ENCODE measurements around the gene HBA2. TPM values are rescaled to one million over a fixed set of nuclear protein-coding genes. Genes with fewer than 3 reads are reported as not detected.

Gene HBA2
- total and polyA plus RNA-seq, 9 of the 15 experiments (the other 6 are each of a cell fraction or from before 2014, with no cell fraction given) = 40.4 to 853 (median 286) TPM

DNA sequence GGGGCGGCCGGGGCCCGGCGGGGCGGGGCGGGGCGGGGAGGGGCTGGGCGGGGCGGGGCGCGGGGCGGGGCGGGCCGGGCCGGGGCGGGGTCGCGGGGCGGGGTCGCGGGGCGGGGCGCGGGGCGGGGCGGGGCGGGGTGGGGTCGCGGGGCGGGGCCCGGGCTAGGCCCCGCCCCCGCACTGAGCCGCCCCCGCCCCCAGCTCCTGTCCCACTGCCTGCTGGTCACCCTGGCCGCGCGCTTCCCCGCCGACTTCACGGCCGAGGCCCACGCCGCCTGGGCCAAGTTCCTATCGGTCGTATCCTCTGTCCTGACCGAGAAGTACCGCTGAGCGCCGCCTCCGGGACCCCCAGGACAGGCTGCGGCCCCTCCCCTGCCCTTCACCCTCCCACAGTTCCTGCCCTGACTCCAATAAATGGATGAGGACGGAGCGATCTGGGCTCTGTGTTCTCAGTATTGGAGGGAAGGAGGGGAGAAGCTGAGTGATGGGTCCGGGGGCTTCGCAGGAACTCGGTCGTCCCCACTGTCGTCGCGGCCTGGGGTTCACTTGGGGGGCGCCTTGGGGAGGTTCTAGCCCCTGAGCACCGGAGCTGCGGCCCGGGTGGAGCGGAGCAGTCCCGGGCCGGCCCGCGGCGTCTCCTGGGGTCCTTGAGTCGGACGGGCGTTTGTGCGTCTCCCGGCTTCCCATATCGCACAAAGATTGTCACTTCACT is 7.7 kb upstream of the HBA2 start:
- no peaks in the 10 kb centered on the region for H3K36me3 ChIP-seq (ENCODE audit: control insufficient read depth, insufficient read depth, low read length)
- no peaks in the 10 kb centered on the region for H3K79me2 ChIP-seq (ENCODE audit: control insufficient read depth, insufficient read depth, low read length)
- peaks cover 10 to 72% of the 10 kb centered on the region in 2 experiments; a peak in 4 of 5 replicates for H3K4me1 ChIP-seq (replicated peaks in 1 of 2; ENCODE audit: control insufficient read depth in 2 of 2, insufficient read depth in 2 of 2, low read length in 2 of 2)
- peak overlapping the region; percentile 66; the same call in 2 of the 3 replicates for H3K27ac ChIP-seq (ENCODE audit: extremely low read depth, low read depth, low read length)
- in situ Hi-C loops (cut with MboI) = no loop called here
- peak; percentile 60 for FAIRE-seq
- no TSS peak for BruUV-seq (replicated peaks)
- intact Hi-C loops (cut with micrococcal nuclease) = no loop called here
- 67% methylated on average over 19 of the region's 77 CpGs for WGBS (ENCODE audit: insufficient coverage, low coverage, missing lambda C conversion rate)
- peak overlapping the region; percentile 74; the same call in 1 of the 2 replicates for H2AFZ ChIP-seq (ENCODE audit: low read depth, low read length)
- H3K27me3 ChIP-seq (ENCODE audit: control insufficient read depth in 2 of 2, insufficient read depth in 2 of 2, low read length in 2 of 2) = no peaks in the 10 kb centered on the region
- H3K9me3 ChIP-seq (replicated peaks; ENCODE audit: control insufficient read depth, insufficient read depth, low read depth, low read length) = no peaks in the 10 kb centered on the region
- DNase-seq (ENCODE audit: extremely low read depth in 1 of 4, low spot score in 3 of 4) = peak; percentile 38 to 91 (median 84)
- H3K9me1 ChIP-seq (ENCODE audit: control insufficient read depth, insufficient read depth, low read length) = no peaks in the 10 kb centered on the region
- CTCF ChIA-PET (ENCODE audit: low intra/inter-chr PET ratio) = no interaction called here
- peak overlapping the region; percentile 59 to 89; a peak in 3 of 4 replicates for H3K9ac ChIP-seq (ENCODE audit: insufficient read depth in 1 of 2, low read depth in 2 of 2, low read length in 2 of 2)
- peak overlapping the region; percentile 35 for H3K4me3 ChIP-seq
- POLR2A ChIA-PET = no interaction called here
- H4K20me1 ChIP-seq (replicated peaks; ENCODE audit: control insufficient read depth, insufficient read depth, low read length) = no peaks in the 10 kb centered on the region
- peak overlapping the region; percentile 70 for H3K4me2 ChIP-seq (ENCODE audit: insufficient read depth, low read length)
- peak; percentile 81 for ATAC-seq
- TF ChIP-seq, protein P1, sequence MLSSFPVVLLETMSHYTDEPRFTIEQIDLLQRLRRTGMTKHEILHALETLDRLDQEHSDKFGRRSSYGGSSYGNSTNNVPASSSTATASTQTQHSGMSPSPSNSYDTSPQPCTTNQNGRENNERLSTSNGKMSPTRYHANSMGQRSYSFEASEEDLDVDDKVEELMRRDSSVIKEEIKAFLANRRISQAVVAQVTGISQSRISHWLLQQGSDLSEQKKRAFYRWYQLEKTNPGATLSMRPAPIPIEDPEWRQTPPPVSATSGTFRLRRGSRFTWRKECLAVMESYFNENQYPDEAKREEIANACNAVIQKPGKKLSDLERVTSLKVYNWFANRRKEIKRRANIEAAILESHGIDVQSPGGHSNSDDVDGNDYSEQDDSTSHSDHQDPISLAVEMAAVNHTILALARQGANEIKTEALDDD (IDR thresholded peaks at IDR 0.05) = no peak
- TF ChIP-seq E2F3 (CRISPR knock-in tag; IDR thresholded peaks at IDR 0.05) = no peak
- 0 out of 2 replicates have a peak, but pooled peaks have one; percentile 36 for TF ChIP-seq POLR2A (conservative IDR thresholded peaks at IDR 0.05)
- TF ChIP-seq RFX7 (CRISPR knock-in tag; IDR thresholded peaks at IDR 0.05) = no peak
- TF ChIP-seq PTTG1 (tag; IDR thresholded peaks at IDR 0.05; ENCODE audit: low read depth) = no peak
- no peak for TF ChIP-seq ZNF507 (tag; conservative IDR thresholded peaks at IDR 0.05)
- TF ChIP-seq PHF8 (IDR thresholded peaks at IDR 0.05; ENCODE audit: borderline replicate concordance, low read length) = peak; percentile 19; the same call in 1 of the 2 replicates
- TF ChIP-seq CBX3 (IDR thresholded peaks at IDR 0.05; ENCODE audit: borderline replicate concordance in 1 of 2, low read length in 2 of 2) = no peak
- no peak for TF ChIP-seq MAFF (IDR thresholded peaks at IDR 0.05; ENCODE audit: low read length)
- no peak for TF ChIP-seq MTA2 (IDR thresholded peaks at IDR 0.05; ENCODE audit: low read depth)
- TF ChIP-seq CCAR2 (IDR thresholded peaks at IDR 0.05; ENCODE audit: low read depth, low read length) = no peak
- TF ChIP-seq, protein P2, sequence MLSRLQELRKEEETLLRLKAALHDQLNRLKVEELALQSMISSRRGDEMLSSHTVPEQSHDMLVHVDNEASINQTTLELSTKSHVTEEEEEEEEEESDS (CRISPR knock-in tag; IDR thresholded peaks at IDR 0.05) = no peak
- no peak for TF ChIP-seq ZC3H11A (IDR thresholded peaks at IDR 0.05; ENCODE audit: low read depth, low read length)
- TF ChIP-seq, protein P3, sequence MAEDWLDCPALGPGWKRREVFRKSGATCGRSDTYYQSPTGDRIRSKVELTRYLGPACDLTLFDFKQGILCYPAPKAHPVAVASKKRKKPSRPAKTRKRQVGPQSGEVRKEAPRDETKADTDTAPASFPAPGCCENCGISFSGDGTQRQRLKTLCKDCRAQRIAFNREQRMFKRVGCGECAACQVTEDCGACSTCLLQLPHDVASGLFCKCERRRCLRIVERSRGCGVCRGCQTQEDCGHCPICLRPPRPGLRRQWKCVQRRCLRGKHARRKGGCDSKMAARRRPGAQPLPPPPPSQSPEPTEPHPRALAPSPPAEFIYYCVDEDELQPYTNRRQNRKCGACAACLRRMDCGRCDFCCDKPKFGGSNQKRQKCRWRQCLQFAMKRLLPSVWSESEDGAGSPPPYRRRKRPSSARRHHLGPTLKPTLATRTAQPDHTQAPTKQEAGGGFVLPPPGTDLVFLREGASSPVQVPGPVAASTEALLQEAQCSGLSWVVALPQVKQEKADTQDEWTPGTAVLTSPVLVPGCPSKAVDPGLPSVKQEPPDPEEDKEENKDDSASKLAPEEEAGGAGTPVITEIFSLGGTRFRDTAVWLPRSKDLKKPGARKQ (CRISPR knock-in tag; IDR thresholded peaks at IDR 0.05) = 0 out of 2 replicates have a peak, but pooled peaks have one; percentile 58
- TF ChIP-seq, protein P4, sequence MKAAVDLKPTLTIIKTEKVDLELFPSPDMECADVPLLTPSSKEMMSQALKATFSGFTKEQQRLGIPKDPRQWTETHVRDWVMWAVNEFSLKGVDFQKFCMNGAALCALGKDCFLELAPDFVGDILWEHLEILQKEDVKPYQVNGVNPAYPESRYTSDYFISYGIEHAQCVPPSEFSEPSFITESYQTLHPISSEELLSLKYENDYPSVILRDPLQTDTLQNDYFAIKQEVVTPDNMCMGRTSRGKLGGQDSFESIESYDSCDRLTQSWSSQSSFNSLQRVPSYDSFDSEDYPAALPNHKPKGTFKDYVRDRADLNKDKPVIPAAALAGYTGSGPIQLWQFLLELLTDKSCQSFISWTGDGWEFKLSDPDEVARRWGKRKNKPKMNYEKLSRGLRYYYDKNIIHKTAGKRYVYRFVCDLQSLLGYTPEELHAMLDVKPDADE (conservative IDR thresholded peaks at IDR 0.05; ENCODE audit: control insufficient read depth, low read depth, low read length) = no peak
